GM23338 (cell line): ENCODE data around the gene PPP6R3.

Experiments
- CTCF ChIP-seq, 2 experiments: fragments of 200-600 bp in 1 of 2; sonication (generic) in 1 of 2; conservative IDR thresholded peaks; 2 replicates each; pipeline versions ENCODE4 v1.5.1 to v1.6.1; 2016 to 2017; ENCODE audit warnings: antibody characterized with exemption in 2 of 2, low read depth in 2 of 2, mild to moderate bottlenecking in 2 of 2, moderate library complexity in 1 of 2
- EZH2 ChIP-seq: fragments of 200-600 bp; sonication (generic); IDR thresholded peaks from one replicate; pipeline ENCODE4 v1.8.0; 2017; ENCODE audit warnings: antibody characterized with exemption, mild to moderate bottlenecking, low read depth; ENCODE audit not compliant: unreplicated experiment
- ZNF114 ChIP-seq: fragments of 250-450 bp; sonication (Bioruptor Pico); IDR thresholded peaks from 2 replicates; pipeline ENCODE4 v1.5.0; 2020; ENCODE audit warnings: mild to moderate bottlenecking, moderate library complexity

DNA sequence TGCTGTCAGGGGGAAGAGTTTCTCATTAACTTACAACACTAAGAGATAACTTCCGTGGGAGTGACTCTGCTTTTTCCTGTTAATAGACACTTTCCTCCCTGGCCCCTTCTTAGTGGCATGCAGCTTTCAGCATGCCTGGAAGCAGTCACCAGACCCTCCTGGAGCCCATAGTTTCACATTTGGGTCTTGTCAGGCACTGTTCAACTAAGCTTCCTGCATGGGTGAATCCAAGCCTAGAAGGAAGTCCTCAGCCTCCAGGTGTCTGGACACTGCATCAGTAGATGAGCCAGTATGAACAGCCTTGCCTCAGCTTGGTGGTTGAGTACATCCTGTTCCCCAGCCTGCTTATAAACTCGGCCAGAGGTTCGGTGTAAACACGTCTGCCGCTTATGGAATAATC is 68.1 kb downstream of the PPP6R3 start:
- no peak for TF ChIP-seq CTCF (conservative IDR thresholded peaks at IDR 0.05; ENCODE audit: low read depth in 2 of 2)
- TF ChIP-seq EZH2: no peak
- no peak for TF ChIP-seq ZNF114 (CRISPR knock-in tag)
